GM13977 (cell line): ENCODE results near the gene PHTF2.

Experiments used
- DNase-seq: peaks from one replicate; pipeline ENCODE4 v3.0.0; 2012; ENCODE audit warnings: low spot score
- CTCF ChIP-seq: IDR thresholded peaks from 2 replicates; pipeline ENCODE4 v1.5.1; 2012; ENCODE audit warnings: mild to moderate bottlenecking, control low read depth; ENCODE audit not compliant: insufficient read depth; ENCODE audit errors: extremely low read depth, missing control alignments
- in situ Hi-C: fragments of 300-500 bp; cut with MboI; formaldehyde crosslinking; loops from one replicate; pipeline ENCODE4 v1.12.0; 2022; ENCODE audit warnings: low sequenced_read_pairs, low pct_unique_long_range_greater_than_20kb, mixed read lengths, inconsistent platforms; ENCODE audit not compliant: unreplicated experiment

PHTF2 gene

GRCh38 chr7:77843194-77843593 is 44.6 kb downstream of the PHTF2 start:
- in situ Hi-C loops, result no loop called here
- DNase-seq, result no peak
- TF ChIP-seq CTCF, result no peak

- no peak for TF ChIP-seq CTCF
- in situ Hi-C loops, result no loop called here
- DNase-seq, result no peak
Measured at GRCh38 chr7:77846317-77847092, 47.9 kb downstream of the PHTF2 start.

GRCh38 chr7:77855371-77856083 is 57.0 kb downstream of the PHTF2 start:
- no peak for DNase-seq
- in situ Hi-C loops, result no loop called here
- TF ChIP-seq CTCF, result no peak

GRCh38 chr7:77858278-77858677 is 59.7 kb downstream of the PHTF2 start:
- peak; percentile 17 for DNase-seq
- in situ Hi-C loops, result no loop called here
- TF ChIP-seq CTCF, result no peak

GRCh38 chr7:77859343-77859742 is 60.8 kb downstream of the PHTF2 start:
- in situ Hi-C loops, result no loop called here
- DNase-seq, result no peak
- TF ChIP-seq CTCF, result no peak

GRCh38 chr7:77862691-77863090 is 64.1 kb downstream of the PHTF2 start:
- no peak for DNase-seq
- no peak for TF ChIP-seq CTCF
- in situ Hi-C loops, result no loop called here
